HepG2 (cell line): ENCODE measurements around the gene TPGS1. TPM values are rescaled to one million over a fixed set of nuclear protein-coding genes. Genes with fewer than 3 reads are reported as not detected.

Source experiments
- BRCA1 ChIP-seq: sonication (generic); formaldehyde crosslinking; IDR thresholded peaks from 2 replicates; pipeline ENCODE4 v1.4.0; 2020; ENCODE audit warnings: missing genetic modification reagents
- CBFB ChIP-seq: sonication (generic); formaldehyde crosslinking; IDR thresholded peaks from 2 replicates; pipeline ENCODE4 v1.4.0; 2020; ENCODE audit warnings: missing genetic modification reagents
- DNMT1 ChIP-seq: sonication (generic); formaldehyde crosslinking; IDR thresholded peaks from 2 replicates; pipeline ENCODE4 v1.5.1; 2020; ENCODE audit warnings: mild to moderate bottlenecking, missing genetic modification reagents
- GTF2F1 ChIP-seq: fragments of 150-350 bp; IDR thresholded peaks from 2 replicates; pipeline ENCODE4 v1.6.1; 2014; ENCODE audit warnings: low read length
- HNRNPUL1 ChIP-seq: fragments of 200-400 bp; formaldehyde crosslinking; IDR thresholded peaks from 2 replicates; pipeline ENCODE4 v1.6.1; 2017; ENCODE audit warnings: low read depth, mild to moderate bottlenecking, low read length, moderate library complexity
- MBNL3 ChIP-seq: fragments of 250-450 bp; sonication (Bioruptor Pico); conservative IDR thresholded peaks from 2 replicates; pipeline ENCODE4 v1.8.0; 2022; ENCODE audit warnings: mild to moderate bottlenecking, inconsistent platforms
- MYNN ChIP-seq: sonication (generic); formaldehyde crosslinking; IDR thresholded peaks from 2 replicates; pipeline ENCODE4 v1.4.0; 2020; ENCODE audit warnings: mild to moderate bottlenecking, low read depth, missing genetic modification reagents
- NFATC3 ChIP-seq: sonication (generic); formaldehyde crosslinking; IDR thresholded peaks from 2 replicates; pipeline ENCODE4 v1.5.1; 2020; ENCODE audit warnings: mild to moderate bottlenecking, missing genetic modification reagents
- RFXAP ChIP-seq: sonication (generic); formaldehyde crosslinking; IDR thresholded peaks from 2 replicates; pipeline ENCODE4 v1.4.0; 2020; ENCODE audit warnings: missing genetic modification reagents, borderline replicate concordance
- TARDBP ChIP-seq: sonication (generic); formaldehyde crosslinking; IDR thresholded peaks from 2 replicates; pipeline ENCODE4 v1.8.0; 2022; ENCODE audit warnings: mild to moderate bottlenecking, missing genetic modification reagents
- ZC3H13 ChIP-seq: sonication (generic); formaldehyde crosslinking; IDR thresholded peaks from 2 replicates; pipeline ENCODE4 v1.8.1; 2023; ENCODE audit warnings: mild to moderate bottlenecking, missing genetic modification reagents, moderate library complexity
- ZFP90 ChIP-seq: sonication (generic); formaldehyde crosslinking; IDR thresholded peaks from 2 replicates; pipeline ENCODE4 v1.8.0; 2022; ENCODE audit warnings: missing genetic modification reagents, mild to moderate bottlenecking, inconsistent platforms, borderline replicate concordance
- ZNF136 ChIP-seq: sonication (generic); formaldehyde crosslinking; IDR thresholded peaks from 2 replicates; pipeline ENCODE4 v1.8.1; 2022; ENCODE audit warnings: low read depth, mild to moderate bottlenecking, moderate library complexity, missing genetic modification reagents
- ZNF234 ChIP-seq: sonication (generic); formaldehyde crosslinking; conservative IDR thresholded peaks from 2 replicates; pipeline ENCODE4 v1.5.1; 2020; ENCODE audit warnings: mild to moderate bottlenecking, missing genetic modification reagents
- ZNF34 ChIP-seq: sonication (generic); formaldehyde crosslinking; IDR thresholded peaks from 2 replicates; pipeline ENCODE4 v1.4.0; 2020; ENCODE audit warnings: mild to moderate bottlenecking, missing genetic modification reagents, borderline replicate concordance
- ZNF616 ChIP-seq: sonication (generic); formaldehyde crosslinking; IDR thresholded peaks from 2 replicates; pipeline ENCODE4 v1.5.0; 2020; ENCODE audit warnings: low read depth, mild to moderate bottlenecking, missing genetic modification reagents
- polyA plus RNA-seq, 8 experiments: library from polyadenylated mRNA; depleted of rRNA in 3 of 8; stranded (reverse) in 7 of 8; unstranded in 1 of 8; fragments of >200 nt; fragmentation: Illumina TruSeq in 4 of 8; extraction: Trizol in 4 of 8; gene quantifications; 2 replicates each; pipeline versions ENCODE4 v1.2.1 to v1.2.3, GENCODE V29; 2011 to 2016; ENCODE audit warnings: low read depth in 4 of 8, missing spikeins in 1 of 8, mixed read lengths in 1 of 8; ENCODE audit not compliant: insufficient read depth in 1 of 8
- total RNA-seq, 5 experiments: library from RNA; depleted of rRNA; stranded (reverse); fragments of >200 nt; fragmentation: Illumina TruSeq; extraction: Trizol; gene quantifications; 2 replicates each; pipeline ENCODE4 v1.2.3, GENCODE V29; 2016; ENCODE audit warnings: low read depth in 1 of 5
- TF ChIP-seq, protein P1 (sequence below): sonication (generic); formaldehyde crosslinking; IDR thresholded peaks from 2 replicates; pipeline ENCODE4 v1.4.0; 2020; ENCODE audit warnings: low read depth, missing genetic modification reagents
- TF ChIP-seq, protein P2 (sequence below): sonication (generic); formaldehyde crosslinking; IDR thresholded peaks from 2 replicates; pipeline ENCODE4 v1.4.0; 2020; ENCODE audit warnings: mild to moderate bottlenecking, low read depth, missing genetic modification reagents
- TF ChIP-seq, protein P3 (sequence below): sonication (generic); formaldehyde crosslinking; IDR thresholded peaks from 2 replicates; pipeline ENCODE4 v1.8.1; 2023; ENCODE audit warnings: mild to moderate bottlenecking, moderate library complexity, missing genetic modification reagents

Gene TPGS1
- total and polyA plus RNA-seq, 2 of the 13 experiments (the other 11 are each of a cell fraction or from before 2014, with no cell fraction given): 1.1 to 6.2 TPM

DNA sequence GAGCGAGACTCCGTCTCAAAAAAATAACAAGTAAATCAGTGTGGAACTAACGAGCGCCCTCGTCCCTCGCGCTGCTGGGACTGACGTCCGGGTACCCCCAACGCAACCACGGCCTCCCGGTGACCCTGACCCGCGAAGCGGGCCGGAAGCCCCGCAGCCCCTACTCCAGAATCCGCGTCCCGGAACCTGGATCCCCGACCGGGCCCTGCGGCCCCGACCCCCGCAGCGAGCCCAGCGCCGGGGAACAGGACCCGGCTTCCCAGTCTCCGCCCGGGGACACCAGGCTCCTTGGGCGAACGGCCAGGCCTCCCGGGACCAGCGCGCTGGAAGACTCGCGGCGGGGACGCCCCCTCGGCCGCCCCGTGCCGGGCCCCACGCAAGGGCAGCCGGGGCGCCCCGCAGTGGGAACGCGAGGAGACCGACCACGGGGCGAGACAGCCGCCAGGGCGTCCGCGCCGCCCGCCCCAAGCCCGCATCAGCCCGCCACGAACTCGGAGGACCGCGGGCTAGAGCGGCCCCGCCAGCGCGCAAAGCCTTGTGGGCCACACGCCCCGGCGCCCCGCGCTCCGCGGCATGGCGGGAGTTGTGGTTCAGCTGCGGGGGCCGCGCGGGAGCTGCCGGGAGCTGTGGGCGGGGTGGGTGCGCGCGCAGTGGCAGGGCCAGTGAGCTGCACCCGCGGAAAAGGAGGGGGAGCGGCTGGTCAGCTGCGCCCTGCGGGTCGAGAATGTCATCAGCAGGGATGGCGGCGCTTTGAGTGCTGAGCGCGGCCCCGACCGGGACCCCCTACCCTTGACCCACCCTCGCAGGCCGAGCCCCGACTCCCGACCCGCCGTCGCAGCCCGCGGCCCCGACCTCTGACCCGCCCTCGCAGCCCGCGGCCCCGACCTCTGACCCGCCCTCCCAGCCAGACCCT is 18.5 kb upstream of the TPGS1 start (continued):
- TF ChIP-seq MBNL3 (CRISPR knock-in tag): no peak
- TF ChIP-seq, protein P1, sequence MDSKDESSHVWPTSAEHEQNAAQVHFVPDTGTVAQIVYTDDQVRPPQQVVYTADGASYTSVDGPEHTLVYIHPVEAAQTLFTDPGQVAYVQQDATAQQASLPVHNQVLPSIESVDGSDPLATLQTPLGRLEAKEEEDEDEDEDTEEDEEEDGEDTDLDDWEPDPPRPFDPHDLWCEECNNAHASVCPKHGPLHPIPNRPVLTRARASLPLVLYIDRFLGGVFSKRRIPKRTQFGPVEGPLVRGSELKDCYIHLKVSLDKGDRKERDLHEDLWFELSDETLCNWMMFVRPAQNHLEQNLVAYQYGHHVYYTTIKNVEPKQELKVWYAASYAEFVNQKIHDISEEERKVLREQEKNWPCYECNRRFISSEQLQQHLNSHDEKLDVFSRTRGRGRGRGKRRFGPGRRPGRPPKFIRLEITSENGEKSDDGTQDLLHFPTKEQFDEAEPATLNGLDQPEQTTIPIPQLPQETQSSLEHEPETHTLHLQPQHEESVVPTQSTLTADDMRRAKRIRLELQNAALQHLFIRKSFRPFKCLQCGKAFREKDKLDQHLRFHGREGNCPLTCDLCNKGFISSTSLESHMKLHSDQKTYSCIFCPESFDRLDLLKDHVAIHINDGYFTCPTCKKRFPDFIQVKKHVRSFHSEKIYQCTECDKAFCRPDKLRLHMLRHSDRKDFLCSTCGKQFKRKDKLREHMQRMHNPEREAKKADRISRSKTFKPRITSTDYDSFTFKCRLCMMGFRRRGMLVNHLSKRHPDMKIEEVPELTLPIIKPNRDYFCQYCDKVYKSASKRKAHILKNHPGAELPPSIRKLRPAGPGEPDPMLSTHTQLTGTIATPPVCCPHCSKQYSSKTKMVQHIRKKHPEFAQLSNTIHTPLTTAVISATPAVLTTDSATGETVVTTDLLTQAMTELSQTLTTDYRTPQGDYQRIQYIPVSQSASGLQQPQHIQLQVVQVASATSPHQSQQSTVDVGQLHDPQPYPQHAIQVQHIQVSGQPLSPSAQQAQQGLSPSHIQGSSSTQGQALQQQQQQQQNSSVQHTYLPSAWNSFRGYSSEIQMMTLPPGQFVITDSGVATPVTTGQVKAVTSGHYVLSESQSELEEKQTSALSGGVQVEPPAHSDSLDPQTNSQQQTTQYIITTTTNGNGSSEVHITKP (CRISPR knock-in tag): no peak
- peak; percentile 61 for TF ChIP-seq CBFB
- TF ChIP-seq ZNF234: no peak; the same call in 1 of the 2 replicates
- no peak for TF ChIP-seq ZNF34
- TF ChIP-seq ZC3H13 (CRISPR knock-in tag): no peak
- TF ChIP-seq, protein P2, sequence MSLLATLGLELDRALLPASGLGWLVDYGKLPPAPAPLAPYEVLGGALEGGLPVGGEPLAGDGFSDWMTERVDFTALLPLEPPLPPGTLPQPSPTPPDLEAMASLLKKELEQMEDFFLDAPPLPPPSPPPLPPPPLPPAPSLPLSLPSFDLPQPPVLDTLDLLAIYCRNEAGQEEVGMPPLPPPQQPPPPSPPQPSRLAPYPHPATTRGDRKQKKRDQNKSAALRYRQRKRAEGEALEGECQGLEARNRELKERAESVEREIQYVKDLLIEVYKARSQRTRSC (CRISPR knock-in tag): no peak
- TF ChIP-seq ZNF616: no peak; the same call in 1 of the 2 replicates
- TF ChIP-seq BRCA1 (CRISPR knock-in tag): peak; percentile 73; the same call in 1 of the 2 replicates
- TF ChIP-seq, protein P3, sequence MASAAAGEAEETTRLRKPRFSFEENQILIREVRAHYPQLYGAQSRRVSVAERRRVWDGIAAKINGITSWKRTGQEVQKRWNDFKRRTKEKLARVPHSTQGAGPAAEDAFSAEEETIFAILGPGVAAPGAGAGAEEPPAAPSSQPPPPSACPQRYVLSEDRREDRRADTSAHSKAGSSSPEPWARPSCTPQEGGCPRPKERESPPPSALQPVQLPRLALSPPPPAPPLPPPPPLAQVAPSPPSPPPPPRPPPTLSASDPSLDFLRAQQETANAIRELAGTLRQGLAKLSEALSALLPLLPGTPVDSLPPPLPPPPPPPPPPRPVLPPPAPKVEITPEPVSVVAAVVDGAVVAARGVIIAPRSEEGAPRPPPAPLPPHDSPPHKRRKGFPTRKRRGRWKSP: no peak
- TF ChIP-seq ZNF136: no peak; the same call in 1 of the 2 replicates
- peak; percentile 24; the same call in 1 of the 2 replicates for TF ChIP-seq RFXAP (CRISPR knock-in tag)
- TF ChIP-seq NFATC3 (CRISPR knock-in tag): no peak
- no peak for TF ChIP-seq HNRNPUL1
- peak; percentile 90; the same call in 1 of the 2 replicates for TF ChIP-seq TARDBP (CRISPR knock-in tag)
- no peak; the same call in none of the 2 replicates for TF ChIP-seq DNMT1 (CRISPR knock-in tag)
- TF ChIP-seq MYNN: no peak
- TF ChIP-seq ZFP90 (CRISPR knock-in tag): no peak; the same call in 1 of the 2 replicates
- TF ChIP-seq GTF2F1: 0 out of 2 replicates have a peak, but pooled peaks have one; percentile 13
